Measurements from ENCODE around the gene ARHGAP27. TPM values are rescaled to one million over a fixed set of nuclear protein-coding genes. Genes with fewer than 3 reads are reported as not detected.

The ARHGAP27 gene
- total RNA-seq, 1 experiment from 2014 or later = 39.2 TPM

- no peaks in the 10 kb centered on the region; the same call in 1 of the 2 replicates for H3K4me1 ChIP-seq (ENCODE audit: control insufficient read depth, insufficient read depth, low read length)
- DNase-seq (ENCODE audit: low read depth, low spot score) (no peak), ATAC-seq (no peak)
- H3K27ac ChIP-seq (ENCODE audit: low read length) = peak overlapping the region; percentile 89; the same call in 1 of the 2 replicates
- in situ Hi-C loops (cut with HindIII; ENCODE audit: low pct_unique_long_range_greater_than_20kb, low sequenced_read_pairs) (no loop called here), intact Hi-C loops (cut with micrococcal nuclease; ENCODE audit: unreplicated experiment) (no loop called here)
- TF ChIP-seq POLR2AphosphoS5 (IDR thresholded peaks at IDR 0.05; ENCODE audit: low read depth, low read length) (no peak), CTCF (IDR thresholded peaks at IDR 0.05) (no peak), TCF7L2 (IDR thresholded peaks at IDR 0.05; ENCODE audit: low read depth, low read length) (no peak), SIN3A (IDR thresholded peaks at IDR 0.05; ENCODE audit: borderline replicate concordance, insufficient read depth, low read depth, low read length) (no peak), REST (IDR thresholded peaks at IDR 0.05; ENCODE audit: insufficient read depth in 1 of 2, low read depth in 2 of 2, low read length in 1 of 2) (no peak)
- no peaks in the 10 kb centered on the region for H3K9me3 ChIP-seq (ENCODE audit: control insufficient read depth, insufficient read depth, low read depth, low read length)
- no peak overlapping the region for H3K4me3 ChIP-seq (ENCODE audit: low read depth in 2 of 2, low read length in 2 of 2)
- no TSS peak for BruUV-seq (replicated peaks)
- POLR2A ChIA-PET = no interaction called here
- H3K36me3 ChIP-seq (ENCODE audit: control insufficient read depth, insufficient read depth, low read length) = peaks cover 3% of the 10 kb centered on the region; the same call in 1 of the 2 replicates
- H3K27me3 ChIP-seq (ENCODE audit: control insufficient read depth, insufficient read depth, low read length) = no peaks in the 10 kb centered on the region
- CTCF ChIA-PET = interaction anchor here (0.5 to 1.8 kb wide), 3 partner anchors 31 to 278 kb away, joined by 3 to 11 read pairs (median 4); partner anchors contain the start of gene HEXIM1
Measured at GRCh38 chr17:45426561-45426960, 6.1 kb downstream of the ARHGAP27 start.

- H3K4me1 ChIP-seq (ENCODE audit: control insufficient read depth, insufficient read depth, low read length) = no peaks in the 10 kb centered on the region; the same call in 1 of the 2 replicates
- H3K27me3 ChIP-seq (ENCODE audit: control insufficient read depth, insufficient read depth, low read length) = no peaks in the 10 kb centered on the region
- peak overlapping the region; percentile 54 to 68; a peak in 3 of 4 replicates for H3K4me3 ChIP-seq (ENCODE audit: low read depth in 2 of 2, low read length in 2 of 2)
- ChIA-PET CTCF (interaction anchor here (0.5 to 1.8 kb wide), 5 partner anchors 14 to 278 kb away, joined by 3 to 11 read pairs (median 4); partner anchors contain the start of gene HEXIM1), POLR2A (no interaction called here)
- TF ChIP-seq TCF7L2 (IDR thresholded peaks at IDR 0.05; ENCODE audit: low read depth, low read length) (no peak), CTCF (IDR thresholded peaks at IDR 0.05) (peak; percentile 18)
- peak overlapping the region; percentile 89 for H3K27ac ChIP-seq (ENCODE audit: low read length)
- BruUV-seq (replicated peaks) = no TSS peak
- H3K9me3 ChIP-seq (ENCODE audit: control insufficient read depth, insufficient read depth, low read depth, low read length) = no peaks in the 10 kb centered on the region
- in situ Hi-C loops (cut with HindIII; ENCODE audit: low pct_unique_long_range_greater_than_20kb, low sequenced_read_pairs) = no loop called here
- peaks cover 3% of the 10 kb centered on the region; the same call in 1 of the 2 replicates for H3K36me3 ChIP-seq (ENCODE audit: control insufficient read depth, insufficient read depth, low read length)
- ATAC-seq (peak; percentile 6; the same call in 1 of the 2 replicates), DNase-seq (ENCODE audit: low read depth, low spot score) (no peak)
- intact Hi-C loops (cut with micrococcal nuclease; ENCODE audit: unreplicated experiment) = no loop called here
Measured at GRCh38 chr17:45425984-45426413, 6.7 kb downstream of the ARHGAP27 start.
